Measurements from ENCODE around the gene PPM1E. TPM values are rescaled to one million over a fixed set of nuclear protein-coding genes. Genes with fewer than 3 reads are reported as not detected.
"Not testable (repeated sequence)": the region's sequence is repeated elsewhere in the genome, so short reads cannot be mapped to it uniquely, and the experiment has no call there.

Gene PPM1E
- total RNA-seq, 1 experiment from 2014 or later: 7.1 TPM

GRCh38 chr17:58850106-58850505 is 94.5 kb downstream of the PPM1E start:
- H3K14ac ChIP-seq (ENCODE audit: insufficient read depth, low read length); H3K27ac Mint-ChIP-seq; H3K23me2 ChIP-seq (ENCODE audit: insufficient read length, low read depth, low read length, poor library complexity, severe bottlenecking); H3K4me3 Mint-ChIP-seq; H2AK5ac ChIP-seq (ENCODE audit: insufficient read length, low read length); H4K8ac ChIP-seq (replicated peaks; ENCODE audit: insufficient read length, low read depth, low read length); H2AFZ ChIP-seq (ENCODE audit: low read length); H3K27ac ChIP-seq (ENCODE audit: insufficient read length, low read depth, low read length); H3K9me3 ChIP-seq (ENCODE audit: control insufficient read depth, low read depth, low read length); H3T11ph ChIP-seq (ENCODE audit: low read length); H3K4me1 Mint-ChIP-seq; H3K9ac ChIP-seq (ENCODE audit: extremely low read depth, insufficient read length, low read length); DNase-seq; H3K79me2 ChIP-seq (ENCODE audit: insufficient read depth, low read length); H3K4me1 ChIP-seq (ENCODE audit: insufficient read depth, low read length); H3K27me3 Mint-ChIP-seq (ENCODE audit: low read depth); H4K91ac ChIP-seq (ENCODE audit: insufficient read length, low read depth, low read length); H3K18ac ChIP-seq (ENCODE audit: insufficient read length, low read depth, low read length); H3K4ac ChIP-seq (ENCODE audit: low read depth, low read length); H2BK120ac ChIP-seq (ENCODE audit: low read depth, low read length, poor library complexity, severe bottlenecking); H3K79me1 ChIP-seq (ENCODE audit: insufficient read depth, low read depth, low read length, poor library complexity, severe bottlenecking); H2BK20ac ChIP-seq (ENCODE audit: low read depth, low read length, poor library complexity, severe bottlenecking); H4K20me1 ChIP-seq (ENCODE audit: control insufficient read depth, insufficient read depth, insufficient read length); H2BK12ac ChIP-seq (ENCODE audit: insufficient read length, low read depth, low read length); H3K4me2 ChIP-seq (ENCODE audit: insufficient read depth, insufficient read length, low read length); H3K23ac ChIP-seq (ENCODE audit: insufficient read length, low read depth, low read length); H2BK15ac ChIP-seq (ENCODE audit: low read depth, low read length); H2BK5ac ChIP-seq (ENCODE audit: insufficient read length, low read length); H3K27me3 ChIP-seq (ENCODE audit: insufficient read depth, low read length); H4K5ac ChIP-seq (ENCODE audit: insufficient read length, low read depth, low read length); H3K56ac ChIP-seq (ENCODE audit: insufficient read length, low read depth, low read length): not testable (repeated sequence)
- H3K36me3 Mint-ChIP-seq (ENCODE audit: insufficient read depth in 1 of 3, low read depth in 3 of 3): peaks cover 14 to 32% (median 18%) of the 10 kb centered on the region in 3 experiments
- peaks cover 30 to 43% of the 10 kb centered on the region in 2 experiments for H3K9me3 Mint-ChIP-seq
- no CpG with 5 or more reads among the region's 2 CpGs for WGBS (ENCODE audit: extremely low coverage, insufficient read length, low lambda C conversion rate)

Measured in H9 (cell line).